Heart left ventricle (tissue), 16 donors: ENCODE results near the gene VPS54. TPM values are rescaled to one million over a fixed set of nuclear protein-coding genes. Genes with fewer than 3 reads are reported as not detected.

Experiments
- ATAC-seq, 4 donors: fragments of 200-7000 bp; cut with Tn5 transposase; one replicate each; pipeline ENCODE4 v1.9.1; 2020 to 2022; ENCODE audit warnings: moderate library complexity in 4 of 4, mild to moderate bottlenecking in 3 of 4, moderate number of reproducible peaks in 1 of 4
- DNase-seq, 5 donors: peaks; one replicate each; pipeline ENCODE4 v3.0.0-alpha.2; 2020
- H3K27ac ChIP-seq, 12 donors: fragments of 200-600 bp; sonication (generic) in 4 of 12; one replicate each; pipeline versions ENCODE4 v1.5.0 to v1.8.0; 2016 to 2022; ENCODE audit warnings: mild to moderate bottlenecking in 2 of 12
- H3K27me3 ChIP-seq, 9 donors: fragments of 200-600 bp; sonication (generic) in 2 of 9; one replicate each; pipeline versions ENCODE4 v1.5.1 to v1.8.0; 2016 to 2022; ENCODE audit warnings: mild to moderate bottlenecking in 3 of 9
- H3K36me3 ChIP-seq, 9 donors: fragments of 200-600 bp; sonication (generic) in 2 of 9; one replicate each; pipeline versions ENCODE4 v1.5.0 to v1.8.0; 2018 to 2022; ENCODE audit warnings: mild to moderate bottlenecking in 2 of 9
- H3K4me1 ChIP-seq, 12 donors: fragments of 200-600 bp; sonication (generic) in 4 of 12; one replicate each; pipeline versions ENCODE4 v1.5.0 to v1.8.0; 2016 to 2022; ENCODE audit warnings: mild to moderate bottlenecking in 3 of 12
- H3K4me3 ChIP-seq, 12 donors: fragments of 200-600 bp; sonication (generic) in 4 of 12; one replicate each; pipeline versions ENCODE4 v1.5.0 to v1.8.0; 2017 to 2022; ENCODE audit warnings: mild to moderate bottlenecking in 9 of 12, moderate library complexity in 4 of 12
- H3K9me3 ChIP-seq, 12 donors: fragments of 200-600 bp; sonication (generic) in 4 of 12; one replicate each; pipeline versions ENCODE4 v1.5.0 to v1.8.0; 2016 to 2022; ENCODE audit warnings: mild to moderate bottlenecking in 1 of 12
- CTCF ChIP-seq, 12 donors: fragments of 200-600 bp; sonication (generic) in 4 of 12; IDR thresholded peaks; one replicate each; pipeline versions ENCODE4 v1.5.0 to v1.8.0; 2018 to 2022; ENCODE audit warnings: antibody characterized with exemption in 12 of 12, mild to moderate bottlenecking in 5 of 12
- POLR2A ChIP-seq, 2 donors: fragments of 450-650 bp; IDR thresholded peaks; one replicate each; pipeline ENCODE4 v1.6.1; 2017; ENCODE audit warnings: antibody characterized with exemption in 2 of 2, mild to moderate bottlenecking in 2 of 2, moderate library complexity in 2 of 2
- WGBS, 4 donors: extraction: QIAGEN DNeasy Blood & Tissue Kit in 2 of 4; methylation state at CpG; one replicate each; pipeline versions ENCODE4 v1.1.5 to v1.1.7; 2013 to 2018; 5-methylcytosine and 5-hydroxymethylcytosine counted together
- intact Hi-C, 10 donors: fragments of 100-400 bp; cut with DNase I; formaldehyde crosslinking; loops; one replicate each; pipeline versions ENCODE4 v1.11.1 to v1.14.2; 2022
- polyA plus RNA-seq, 2 donors: library from polyadenylated mRNA; stranded (reverse); fragments of 200-250 nt; gene quantifications; one replicate each; pipeline ENCODE4 v1.2.3, GENCODE V29; 2013
- total RNA-seq, 9 donors: library from RNA; depleted of rRNA in 2 of 9; stranded (reverse); fragments of >200 nt in 2 of 9; fragmentation: NEBNext Ultra II Directional in 3 of 9; extraction: Animal tissue kit (Norgen Biotek cat#: 25700) in 3 of 9; gene quantifications; one replicate each; pipeline versions ENCODE4 v1.1.0 to v1.2.4, GENCODE V29; 2016 to 2023
- donor health status: ischemic (EF 13 %, LVEDD 7.1; RV severe dilation, severe dysfunction).
- donor health status: healthy with polysubstance abuse.
- donor health status: DM: no; HTN: yes; CAD: no.
- donor health status: DM: no; HTN: no; CAD: no.
- donor health status: ischemic (EF 25% LVEDD 6.9; RV normal size, moderate dysfunction).
- donor health status: ischemic (EF 25% LVEDD 5.7; RV mildly dilated, moderate dysfunction).
- donor health status: healthy.
- donor health status: DM: yes; HTN: yes; CAD: no.
- donor health status: ischemic (EF 35%, LVEDD 5.7; RV mildly dilated, moderate dysfunction).
- donor health status: nonischemic (EF 11% LVEDD 7.7; RV severe dilation, severe dysfunction).
- donor health status: DM: yes; HTN: yes; CAD: no.
- donor health status: PGD.
- donor health status: ischemic (EF 29% LVEDD 5.4; RV normal size, mild dysfunction).
- donor health status: nonischemic (EF 23%, LVEDD 6.1; RV moderate dilation, normal function).

Gene VPS54
- total and polyA plus RNA-seq, 11 donors = 6.4 to 14.0 (median 9.4) TPM

GRCh38 chr2:63875131-63875527 lies 144.1 kb downstream of the VPS54 start:
- Histone ChIP-seq H3K27me3 (no peaks in the 10 kb centered on the region), H3K4me3 (no peak overlapping the region), H3K27ac (peak overlapping the region in 8 of 12 donors; percentile 13 to 71 (median 41)), H3K9me3 (peaks cover 0 to 5% (median 0%) of the 10 kb centered on the region in 12 donors), H3K36me3 (peaks cover 0 to 33% (median 19%) of the 10 kb centered on the region in 9 donors), H3K4me1 (peaks cover 0 to 61% (median 33%) of the 10 kb centered on the region in 12 donors)
- DNase-seq (no peak), ATAC-seq (peak; percentile 54 to 67 (median 60))
- TF ChIP-seq POLR2A (IDR thresholded peaks at IDR 0.05) (no peak), CTCF (IDR thresholded peaks at IDR 0.05) (no peak)
- 64 to 73% (median 69%) methylated on average over 1 of the region's 1 CpG for WGBS, 4 donors
- intact Hi-C loops = loop anchor here in 2 of 10 donors (5.0 kb wide), 1 partner anchor 33 kb away; the partner anchor contains the start of gene UGP2 (in 2 of the 2)

- no peaks in the 10 kb centered on the region for H3K27me3 ChIP-seq
- H3K4me1 ChIP-seq = peaks cover 0 to 61% (median 34%) of the 10 kb centered on the region in 12 donors
- TF ChIP-seq POLR2A (IDR thresholded peaks at IDR 0.05) (no peak), CTCF (IDR thresholded peaks at IDR 0.05) (no peak)
- WGBS, 4 donors = 94 to 98% (median 97%) methylated on average over 5 of the region's 5 CpGs
- intact Hi-C loops = loop anchor here in 2 of 10 donors (5.0 kb wide), 1 partner anchor 32 kb away; the partner anchor contains the start of gene UGP2 (in 2 of the 2)
- no peak for ATAC-seq
- H3K27ac ChIP-seq = peak overlapping the region in 7 of 12 donors; percentile 13 to 71 (median 46)
- H3K4me3 ChIP-seq = no peak overlapping the region
- DNase-seq = no peak
- peaks cover 0 to 5% (median 0%) of the 10 kb centered on the region in 12 donors for H3K9me3 ChIP-seq
- peaks cover 0 to 33% (median 16%) of the 10 kb centered on the region in 9 donors for H3K36me3 ChIP-seq
These were observed 144.8 kb downstream of the VPS54 start for GRCh38 chr2:63874204-63875130.

- H3K27ac ChIP-seq = peak overlapping the region in 2 of 12 donors; percentile 22 to 37
- peaks cover 0 to 5% (median 0%) of the 10 kb centered on the region in 12 donors for H3K9me3 ChIP-seq
- H3K4me3 ChIP-seq = no peak overlapping the region
- no peaks in the 10 kb centered on the region for H3K27me3 ChIP-seq
- 51 to 66% (median 55%) methylated on average over 6 of the region's 6 CpGs for WGBS, 4 donors
- intact Hi-C loops = no loop called here
- DNase-seq (peak in 2 of 5 donors; percentile 27 to 57), ATAC-seq (peak in 3 of 4 donors; percentile 36 to 76 (median 75))
- TF ChIP-seq POLR2A (IDR thresholded peaks at IDR 0.05) (no peak), CTCF (IDR thresholded peaks at IDR 0.05) (no peak)
- H3K4me1 ChIP-seq = peaks cover 0 to 61% (median 34%) of the 10 kb centered on the region in 12 donors
- H3K36me3 ChIP-seq = peaks cover 0 to 29% (median 13%) of the 10 kb centered on the region in 9 donors
These were observed 146.5 kb downstream of the VPS54 start for GRCh38 chr2:63872571-63873328.
